Cortex of kidney (tissue), 1 donor: ENCODE data around the gene HCN2.
"Not testable (repeated sequence)": the region's sequence is repeated elsewhere in the genome, so short reads cannot be mapped to it uniquely, and the experiment has no call there.

Experiments used
- DNase-seq: peaks from one replicate; lab custom pipeline; 2025; lab: John Stamatoyannopoulos, UW

The HCN2 gene

DNA sequence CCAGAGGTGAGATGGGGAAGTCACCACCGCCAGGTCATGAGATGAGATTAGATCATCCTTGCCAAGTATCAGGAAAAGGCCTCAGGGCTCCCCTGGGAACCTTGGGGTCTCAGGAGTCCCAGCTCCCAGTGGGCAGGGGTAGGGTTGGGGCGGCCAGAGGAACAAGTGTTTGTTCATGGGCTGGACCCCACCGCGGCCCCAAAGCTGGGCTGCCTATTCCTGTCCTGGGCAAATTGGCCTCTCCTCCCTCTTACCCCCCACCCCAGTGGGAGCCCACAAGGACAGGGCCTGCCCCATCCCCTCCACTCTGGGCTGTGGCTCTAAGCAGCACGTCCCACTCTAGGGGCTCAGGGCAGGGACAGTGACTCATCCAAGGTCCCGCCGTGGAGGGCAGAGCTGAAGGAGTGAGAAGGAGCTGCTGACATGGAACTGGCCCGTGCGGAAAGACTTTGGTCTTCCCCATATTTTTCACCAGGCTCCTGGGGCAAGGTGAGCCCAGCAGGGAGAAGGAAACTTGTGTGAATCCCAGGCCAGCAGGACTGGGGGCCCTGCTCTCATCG lies 4.0 kb upstream of the HCN2 start:
- DNase-seq: no peak

DNA sequence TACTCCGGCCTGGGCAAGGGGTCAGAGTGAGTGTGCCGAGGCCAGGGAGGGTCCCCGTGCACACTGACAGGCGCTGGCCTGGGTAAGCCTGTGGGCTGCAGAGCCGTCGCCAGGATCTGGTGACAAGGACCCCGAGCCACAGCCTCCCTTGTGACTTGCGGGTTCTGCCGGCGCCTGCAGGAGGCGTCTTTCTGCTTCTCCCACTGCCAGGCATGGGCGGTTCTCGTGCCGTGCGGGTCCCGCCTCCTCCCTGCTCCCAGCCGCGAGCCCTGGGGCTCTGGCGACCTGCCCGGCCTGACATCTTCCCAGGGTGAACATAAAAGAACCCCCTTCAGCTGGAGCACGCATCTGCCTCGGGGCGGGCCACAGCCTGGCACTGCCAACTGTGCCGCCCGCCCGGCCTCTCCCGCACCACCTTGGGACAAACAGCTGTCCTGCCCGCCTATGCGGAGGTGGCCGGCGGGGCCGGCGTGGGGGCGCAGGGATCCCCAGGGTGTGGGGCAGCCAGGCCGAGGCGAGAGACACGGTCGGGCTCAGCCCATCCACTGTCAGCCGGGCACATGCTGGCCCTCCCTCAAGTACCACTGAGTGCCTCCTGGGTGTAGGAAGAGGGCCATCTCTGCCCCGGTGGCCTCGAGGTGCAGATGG lies 1.5 kb upstream of the HCN2 start:
- DNase-seq: no peak

DNA sequence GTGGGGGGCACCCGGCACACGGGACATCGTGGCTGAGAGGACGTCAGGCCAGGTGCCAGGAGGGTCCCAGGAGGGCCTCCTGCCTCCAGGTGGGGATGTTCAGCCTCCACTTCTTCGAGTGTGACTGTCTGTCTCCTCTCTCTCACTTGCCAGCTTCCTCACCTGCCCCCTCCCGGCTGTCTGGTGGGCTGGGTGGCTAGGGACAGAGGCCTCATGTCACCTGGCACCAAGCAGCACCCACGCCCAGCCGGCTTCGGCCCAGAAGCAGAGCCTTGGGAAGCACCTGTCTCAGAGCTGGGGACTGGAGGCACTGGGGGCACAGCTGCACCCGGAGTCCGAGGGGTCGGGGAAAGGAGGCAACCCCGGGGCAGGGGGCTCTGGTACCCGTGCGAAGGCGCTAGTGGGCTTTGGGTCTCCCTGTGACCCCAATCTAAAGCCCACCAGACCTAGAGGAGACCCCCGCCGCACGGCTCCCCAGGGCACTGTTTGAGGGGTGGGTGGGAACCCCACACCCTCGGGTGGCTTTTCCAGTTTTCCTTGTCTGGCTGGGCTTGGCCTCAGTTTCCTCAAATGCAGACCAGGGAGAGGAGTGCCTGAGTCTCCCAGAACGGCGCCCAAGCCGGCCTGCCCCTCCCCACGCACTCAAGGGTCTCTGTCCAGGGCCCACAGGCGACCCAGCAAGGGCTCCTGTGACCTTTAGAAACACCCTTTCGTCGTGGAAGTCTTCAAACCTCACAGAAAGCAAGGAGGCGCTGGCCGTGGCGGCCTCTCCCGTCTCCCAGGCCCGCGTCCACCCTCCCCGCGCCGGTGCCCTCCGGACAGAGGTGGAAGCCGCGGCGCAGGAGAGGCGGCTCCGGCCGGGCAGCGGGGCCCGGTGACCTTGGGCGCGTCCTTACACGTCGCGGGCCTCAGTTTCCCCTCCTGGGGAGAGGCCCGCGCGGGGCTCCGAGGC lies 664 bp upstream of the HCN2 start:
- DNase-seq: no peak

DNA sequence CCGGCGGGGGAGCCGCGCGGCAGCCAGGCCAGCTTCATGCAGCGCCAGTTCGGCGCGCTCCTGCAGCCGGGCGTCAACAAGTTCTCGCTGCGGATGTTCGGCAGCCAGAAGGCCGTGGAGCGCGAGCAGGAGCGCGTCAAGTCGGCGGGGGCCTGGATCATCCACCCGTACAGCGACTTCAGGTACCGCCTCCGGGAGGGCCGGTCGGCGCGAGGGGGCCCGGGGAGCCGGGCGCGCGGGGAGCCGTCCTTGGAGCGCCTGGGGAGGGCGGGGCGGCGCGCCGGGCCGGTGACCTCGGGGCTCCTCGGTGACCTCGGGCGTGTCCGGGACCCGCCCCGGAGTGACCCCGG lies 690 bp downstream of the HCN2 start:
- no peak for DNase-seq

DNA sequence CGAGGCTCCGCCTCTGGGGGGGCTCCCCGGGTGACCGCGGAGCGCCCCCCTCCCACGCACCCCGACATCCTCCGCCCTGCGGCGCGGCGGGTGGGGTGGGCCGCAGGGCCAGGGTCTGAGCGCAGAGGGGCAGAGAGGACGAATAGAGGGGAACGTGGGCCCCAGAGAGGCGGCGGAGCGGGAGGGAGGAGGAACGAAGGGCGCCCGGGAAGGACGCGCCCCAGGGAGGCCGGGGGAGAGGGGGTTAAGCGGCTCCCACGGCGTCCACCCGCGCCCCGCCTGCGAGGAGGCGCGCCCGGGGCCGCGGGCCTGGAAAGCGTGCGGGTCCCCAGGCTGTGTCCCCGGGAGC lies 1.0 kb downstream of the HCN2 start:
- DNase-seq: no peak

DNA sequence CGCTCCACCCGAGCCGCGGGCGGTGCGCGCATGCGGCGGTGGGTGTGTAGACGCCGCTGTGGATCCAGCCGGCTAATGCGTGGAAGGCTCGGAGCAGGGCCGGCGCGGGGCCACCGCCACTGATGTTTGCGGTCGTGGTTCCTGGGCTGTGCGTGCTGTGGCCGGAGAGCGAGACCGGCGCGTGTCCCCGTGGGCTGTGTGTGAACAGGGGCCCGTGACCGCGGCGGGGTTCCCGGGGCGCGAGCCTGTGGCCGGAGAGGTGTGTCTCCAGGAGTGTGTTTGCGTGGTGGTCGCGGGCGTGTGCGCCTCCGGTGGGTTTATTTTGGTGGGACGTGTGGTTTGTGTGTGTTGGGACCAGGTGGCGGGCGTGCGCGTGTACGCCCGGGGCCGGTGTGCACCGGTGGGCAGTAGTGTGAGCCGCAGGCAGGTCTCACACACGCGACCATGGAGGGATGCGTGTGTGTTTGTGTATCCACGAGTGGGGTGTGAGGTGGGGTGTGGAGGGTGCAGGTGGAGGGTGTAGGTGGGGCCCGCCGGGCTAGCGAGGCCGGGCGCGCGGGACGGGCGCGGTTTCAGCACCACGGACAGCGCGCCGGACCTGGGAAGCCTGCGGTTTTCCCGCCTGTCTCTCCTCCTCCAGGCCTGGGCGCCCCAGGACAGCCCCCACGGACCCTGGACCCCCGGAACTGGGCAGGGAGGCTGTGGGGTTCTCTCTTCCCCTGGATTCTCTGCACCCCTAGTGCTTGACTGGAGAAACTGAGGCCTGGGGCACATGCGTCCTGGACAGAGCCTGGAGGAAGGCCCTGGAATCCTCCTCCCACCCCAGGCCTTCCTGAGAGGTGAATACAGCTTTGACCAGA lies 1.6 kb downstream of the HCN2 start:
- no peak for DNase-seq

DNA sequence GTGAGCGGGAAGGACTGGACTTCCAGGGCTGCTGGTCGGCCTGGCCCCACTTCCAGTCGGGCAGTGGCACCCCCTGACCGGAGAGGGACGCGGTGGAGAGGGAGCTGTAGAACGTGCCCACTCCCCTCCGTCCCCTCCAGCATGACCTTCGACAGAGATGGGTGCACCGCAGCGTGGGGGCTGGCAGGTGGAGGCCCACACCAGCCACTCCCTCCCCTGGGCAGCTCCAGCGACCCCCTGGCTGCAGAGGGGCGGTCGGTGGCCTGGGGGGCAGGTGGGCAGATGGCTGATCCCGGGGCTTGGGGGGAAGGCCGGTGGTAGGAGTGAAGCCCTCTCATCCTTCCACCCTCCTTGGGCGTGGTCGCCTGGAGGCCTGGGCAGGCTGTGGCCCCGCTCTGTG lies 2.4 kb downstream of the HCN2 start:
- no peak for DNase-seq

DNA sequence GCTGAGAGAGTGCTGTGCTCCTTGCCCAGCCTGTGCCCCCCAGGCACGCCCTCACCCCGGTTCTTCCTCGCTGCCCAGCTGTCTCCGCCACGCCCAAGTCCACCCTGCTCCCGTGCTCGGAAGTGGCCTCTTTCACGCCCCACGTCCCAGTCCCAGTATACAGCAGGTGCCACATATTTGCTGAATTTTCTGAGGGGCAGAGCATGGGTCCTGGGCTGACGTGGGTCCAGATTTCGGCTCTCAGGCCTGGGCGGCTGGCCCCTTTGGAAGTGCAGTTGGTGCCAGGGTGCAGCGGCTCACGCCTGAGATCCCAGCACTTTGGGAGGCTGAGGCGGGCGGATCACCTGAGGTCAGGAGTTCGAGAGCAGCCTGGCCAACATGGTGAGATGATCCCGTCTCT lies 3.4 kb downstream of the HCN2 start:
- DNase-seq: no peak

DNA sequence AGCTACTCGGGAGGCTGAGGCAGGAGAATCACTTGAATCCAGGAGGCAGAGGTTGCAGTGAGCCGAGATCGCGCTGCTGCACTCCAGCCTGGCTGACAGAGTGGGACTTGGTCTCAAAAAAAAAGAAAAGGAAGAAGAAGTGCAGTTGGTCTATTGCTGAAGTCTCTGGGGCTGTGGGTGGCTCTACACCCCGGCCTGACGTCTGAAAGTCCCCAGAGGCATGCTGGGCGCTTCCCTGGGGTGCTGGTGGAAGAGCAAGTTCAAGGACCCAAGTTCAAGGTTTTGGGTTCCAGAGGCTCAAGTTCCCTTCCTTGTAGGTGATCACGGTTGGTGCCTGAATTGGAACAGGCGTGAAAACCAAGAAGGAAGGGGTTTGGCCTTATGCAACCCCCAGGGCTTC lies 3.8 kb downstream of the HCN2 start:
- DNase-seq: no peak

DNA sequence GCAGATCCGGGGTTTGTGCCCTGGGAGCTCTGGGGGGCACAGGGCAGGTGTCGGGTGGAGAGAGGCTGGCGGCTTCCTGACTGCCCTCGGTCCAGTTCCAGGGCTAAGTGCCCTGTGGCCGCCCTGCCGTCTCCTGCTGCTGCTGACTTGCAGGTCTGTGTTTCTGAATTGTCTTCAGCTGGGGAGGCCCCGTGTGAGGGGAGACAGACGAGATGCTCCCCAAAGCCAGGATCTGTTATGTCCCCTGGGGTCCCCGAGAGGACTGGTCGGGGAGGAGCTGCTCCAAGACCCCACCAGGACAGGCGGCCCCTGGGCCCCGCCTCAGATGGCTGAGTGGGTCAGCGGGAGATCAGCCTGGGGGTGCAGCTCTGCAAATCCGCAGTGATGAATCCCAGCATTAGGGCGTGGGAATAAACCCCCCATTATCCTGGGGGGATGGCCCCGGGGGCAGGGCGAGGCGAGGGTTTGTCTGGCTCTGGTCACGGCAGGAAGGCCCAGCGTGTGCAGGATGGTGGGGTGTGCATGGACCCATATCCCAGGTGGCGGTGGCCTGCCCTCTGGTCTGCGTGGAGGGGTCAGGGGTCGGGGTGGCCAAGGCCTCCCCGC lies 4.7 kb downstream of the HCN2 start:
- no peak for DNase-seq

DNA sequence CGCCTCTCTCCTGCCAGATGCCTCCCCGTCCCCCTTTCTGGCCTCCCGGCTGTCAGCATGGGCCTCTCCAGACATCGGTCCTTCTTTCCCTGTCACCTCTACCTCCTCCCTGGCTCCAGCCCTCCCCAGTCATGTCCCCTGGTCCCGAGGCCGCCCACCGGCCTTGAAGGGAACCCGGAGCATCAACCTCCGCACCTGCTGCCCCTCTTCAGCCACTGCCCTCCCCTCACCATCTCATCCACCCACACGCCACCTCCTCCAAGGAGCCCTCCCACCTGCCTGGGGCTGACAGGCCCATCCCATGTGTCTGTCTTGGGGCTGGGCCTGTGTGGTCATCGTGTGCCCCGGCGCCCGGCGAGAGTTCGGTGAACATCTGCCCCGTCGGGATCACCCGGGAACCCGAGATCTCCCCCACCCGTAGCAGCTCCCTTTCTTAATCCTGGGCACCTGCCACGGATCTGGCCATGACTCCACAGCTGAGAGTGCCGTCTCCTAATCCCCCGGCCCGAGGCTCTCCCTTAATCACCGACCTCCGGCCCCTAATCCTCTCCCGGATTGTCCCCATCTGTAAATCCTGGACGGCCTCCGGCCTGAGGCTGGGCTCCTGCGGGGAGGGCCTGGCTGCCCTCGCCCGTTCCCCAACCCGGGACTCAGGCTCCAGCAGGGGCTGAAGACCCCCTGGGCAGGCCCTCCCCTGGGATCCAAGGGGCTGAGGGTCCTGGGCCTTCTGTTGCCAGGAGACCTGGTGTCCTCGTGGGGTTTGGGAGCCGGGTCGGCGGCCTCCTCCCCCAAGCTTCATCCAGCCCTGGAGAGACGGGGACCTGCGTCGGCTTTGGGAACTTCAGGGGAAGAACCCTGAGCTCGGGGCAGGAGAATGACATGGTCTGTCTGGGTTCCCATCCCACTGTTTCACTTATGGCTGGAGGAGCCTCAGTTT lies 5.9 kb downstream of the HCN2 start:
- no peak for DNase-seq

DNA sequence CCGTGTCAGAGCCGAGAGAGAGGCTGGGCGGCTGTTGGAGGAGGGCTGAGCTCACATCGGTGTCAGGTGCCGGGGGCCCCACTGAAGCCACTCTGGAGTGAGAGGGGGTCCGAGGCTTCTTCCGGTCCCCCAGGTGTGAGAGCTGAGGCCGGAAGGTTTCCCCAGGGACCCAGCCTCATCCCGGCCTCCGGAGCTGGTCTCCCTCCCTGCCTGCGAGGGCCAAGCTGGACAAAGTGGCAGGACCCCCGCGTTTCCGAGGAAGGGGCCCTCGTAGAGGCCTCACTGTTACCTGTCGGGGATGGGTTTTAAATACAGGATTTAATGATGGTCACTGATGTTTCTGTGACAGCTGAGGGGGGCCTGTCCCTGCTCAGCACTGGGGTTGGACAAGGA lies 6.6 kb downstream of the HCN2 start:
- DNase-seq: no peak

DNA sequence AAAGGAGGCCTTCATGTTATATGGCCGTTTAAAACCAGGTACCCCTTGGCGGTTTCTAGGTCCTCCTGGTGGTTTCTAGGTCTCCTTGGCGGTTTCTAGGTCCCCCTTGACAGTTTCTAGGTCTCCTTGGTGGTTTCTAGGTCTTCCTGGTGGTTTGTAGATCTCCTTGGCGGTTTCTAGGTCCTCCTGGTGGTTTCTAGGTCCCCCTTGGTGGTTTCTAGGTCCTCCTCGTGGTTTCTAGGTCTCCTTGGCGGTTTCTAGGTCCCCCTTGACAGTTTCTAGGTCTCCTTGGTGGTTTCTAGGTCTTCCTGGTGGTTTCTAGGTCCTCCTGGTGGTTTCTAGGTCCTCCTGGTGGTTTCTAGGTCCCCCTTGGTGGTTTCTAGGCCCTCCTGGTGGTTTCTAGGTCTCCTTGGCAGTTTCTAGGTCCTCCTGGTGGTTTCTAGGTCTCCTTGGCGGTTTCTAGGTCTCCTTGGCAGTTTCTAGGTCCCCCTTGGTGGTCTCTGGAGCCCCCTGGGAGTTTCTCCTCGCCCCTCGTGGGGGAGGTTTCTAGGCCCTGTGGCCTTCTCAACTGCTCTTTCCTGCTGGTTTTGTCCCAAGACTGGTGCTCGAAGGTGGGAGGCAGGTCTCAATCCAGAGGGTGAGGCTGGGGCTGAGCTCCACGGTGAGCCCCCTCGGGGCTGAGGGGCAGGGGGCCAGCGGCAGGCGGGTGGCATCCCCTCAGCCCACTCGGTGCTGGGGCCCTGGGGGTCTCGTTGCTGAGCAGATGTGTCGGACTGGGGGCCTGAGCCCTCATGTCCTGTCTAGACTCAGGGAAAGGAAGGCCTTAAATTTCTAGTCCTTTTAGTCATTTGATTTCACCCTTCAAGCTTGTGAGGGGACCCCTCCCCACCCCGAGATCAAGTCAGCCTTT lies 8.0 kb downstream of the HCN2 start:
- DNase-seq: no peak

DNA sequence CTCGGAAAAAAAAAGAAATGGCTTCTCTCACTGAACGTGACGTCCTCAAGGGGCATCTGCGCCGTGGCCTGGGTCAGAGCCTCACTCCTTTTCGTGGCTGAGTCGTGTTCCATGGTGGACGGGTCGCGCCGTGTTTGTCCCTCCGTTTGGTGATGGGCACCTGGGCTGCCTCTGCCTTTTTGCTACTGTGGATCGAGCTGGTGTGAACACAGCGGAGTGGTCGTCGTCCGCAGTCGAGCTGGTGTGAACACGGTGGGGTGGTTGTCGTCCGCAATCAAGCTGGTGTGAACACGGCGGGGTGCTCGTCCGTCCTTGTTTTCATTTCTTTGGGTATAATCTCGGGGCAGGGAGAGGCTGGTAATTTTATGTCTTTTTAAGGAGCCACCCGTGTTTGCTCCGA lies 11.6 kb downstream of the HCN2 start:
- no peak for DNase-seq

DNA sequence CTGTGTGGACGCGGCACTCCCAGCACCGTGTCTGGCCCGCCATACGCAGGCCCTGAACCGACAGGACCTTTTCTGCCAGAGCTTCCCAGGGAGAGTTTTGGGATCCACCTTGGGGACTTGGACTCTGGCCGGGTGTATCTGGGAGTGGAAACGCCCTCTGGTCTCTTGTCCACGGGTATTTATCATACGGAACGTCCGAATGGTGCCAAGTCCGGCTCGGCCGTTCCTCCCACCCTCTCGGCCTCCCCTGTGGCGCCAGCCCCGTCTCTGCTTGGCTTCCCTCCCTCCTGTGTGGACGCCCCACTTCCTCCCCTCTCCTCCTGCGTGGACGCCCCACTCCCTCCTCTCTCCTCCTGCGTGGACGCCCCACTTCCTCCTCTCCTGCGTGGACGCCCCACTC lies 12.1 kb downstream of the HCN2 start:
- no peak for DNase-seq

DNA sequence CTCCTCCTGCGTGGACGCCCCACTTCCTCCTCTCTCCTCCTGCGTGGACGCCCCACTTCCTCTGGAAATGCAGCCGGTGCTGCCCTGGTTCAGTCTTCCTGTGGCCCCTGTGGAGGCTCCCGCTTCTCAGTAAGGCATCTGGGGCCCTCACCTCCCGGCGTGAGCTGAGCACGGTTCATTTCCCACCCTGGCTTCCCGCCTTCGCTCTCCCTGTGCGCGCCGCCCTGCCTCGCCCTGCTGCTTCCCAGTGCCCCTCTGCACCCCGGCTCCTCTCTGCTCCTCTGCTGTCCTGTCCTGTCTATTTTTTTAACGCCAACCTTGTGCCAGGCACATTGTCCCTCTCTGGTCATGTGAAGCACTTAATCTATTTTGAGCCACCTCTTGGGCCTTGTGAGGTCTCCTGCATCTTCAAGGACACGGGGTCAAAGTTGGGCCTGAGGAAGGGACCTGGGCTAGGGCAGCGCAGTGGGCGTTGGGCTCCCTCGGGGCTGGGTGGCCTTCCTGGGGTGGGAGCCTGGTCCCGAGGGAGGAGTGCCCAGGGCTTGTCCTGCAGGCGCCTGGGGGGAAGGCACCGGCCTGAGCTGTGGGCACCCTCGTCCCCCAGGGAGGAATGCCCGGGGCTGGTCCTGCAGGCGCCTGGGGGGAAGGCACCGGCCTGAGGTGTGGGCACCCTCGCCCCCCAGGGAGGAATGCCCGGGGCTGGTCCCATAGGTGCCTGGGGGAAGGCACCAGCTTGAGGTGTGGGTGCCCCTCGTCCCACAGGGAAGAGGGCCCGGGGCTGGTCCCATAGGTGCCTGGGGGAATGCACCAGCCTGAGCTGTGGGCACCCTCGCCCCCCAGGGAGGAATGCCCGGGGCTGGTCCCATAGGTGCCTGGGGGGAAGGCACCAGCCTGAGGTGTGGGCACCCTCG lies 13.0 kb downstream of the HCN2 start:
- no peak for DNase-seq

DNA sequence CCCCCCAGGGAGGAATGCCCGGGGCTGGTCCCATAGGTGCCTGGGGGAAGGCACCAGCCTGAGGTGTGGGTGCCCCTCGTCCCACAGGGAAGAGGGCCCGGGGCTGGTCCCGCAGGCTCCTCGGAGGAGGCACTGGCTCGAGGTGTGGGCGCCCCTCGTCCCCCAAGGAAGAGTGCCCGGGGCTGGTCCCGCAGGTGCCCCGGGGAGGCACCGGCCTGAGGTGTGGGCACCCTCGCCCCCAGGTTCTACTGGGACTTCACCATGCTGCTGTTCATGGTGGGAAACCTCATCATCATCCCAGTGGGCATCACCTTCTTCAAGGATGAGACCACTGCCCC lies 13.6 kb downstream of the HCN2 start:
- DNase-seq: not testable (repeated sequence)

DNA sequence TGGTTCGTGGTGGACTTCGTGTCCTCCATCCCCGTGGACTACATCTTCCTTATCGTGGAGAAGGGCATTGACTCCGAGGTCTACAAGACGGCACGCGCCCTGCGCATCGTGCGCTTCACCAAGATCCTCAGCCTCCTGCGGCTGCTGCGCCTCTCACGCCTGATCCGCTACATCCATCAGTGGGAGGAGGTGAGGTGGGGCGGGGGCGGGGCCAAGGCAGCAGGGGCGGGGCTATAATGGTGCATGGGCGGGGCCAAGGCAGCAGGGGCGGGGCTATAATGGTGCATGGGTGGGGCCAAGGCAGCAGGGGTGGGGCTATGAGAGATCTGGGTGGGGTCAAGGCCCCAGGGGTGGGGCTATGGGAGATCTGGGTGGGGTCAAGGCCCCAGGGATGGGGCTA lies 14.1 kb downstream of the HCN2 start:
- not testable (repeated sequence) for DNase-seq

DNA sequence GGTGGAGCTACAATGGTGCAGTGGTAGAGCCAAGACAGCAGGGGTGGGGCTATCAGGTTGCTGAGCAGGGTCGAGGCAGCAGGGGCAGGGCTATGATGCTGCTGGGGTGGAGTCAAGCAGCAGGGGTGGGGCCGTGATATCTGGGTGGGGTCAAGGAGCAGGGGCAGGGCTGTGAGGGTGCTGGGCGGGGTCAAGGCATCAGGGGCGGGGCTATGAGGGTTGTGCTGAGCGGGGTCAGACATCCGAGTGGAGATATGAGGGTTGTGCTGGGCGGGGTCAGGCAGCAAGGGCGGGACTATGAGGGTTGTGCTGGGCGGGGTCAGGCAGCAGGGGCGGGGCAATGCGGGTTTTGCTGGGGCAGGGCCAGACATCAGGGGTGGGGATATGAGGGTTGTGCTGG lies 14.7 kb downstream of the HCN2 start:
- no peak for DNase-seq
